T-cell (primary cell): ENCODE measurements around the gene CEP63. TPM values are rescaled to one million over a fixed set of nuclear protein-coding genes. Genes with fewer than 3 reads are reported as not detected.

Experiments
- ATAC-seq, 4 experiments: fragments of 200-7000 bp in 3 of 4; fragments of 150-1000 bp in 1 of 4; cut with Tn5 transposase; replicated peaks in 1 of 4; 1 replicate in 3 of 4; 2 replicates in 1 of 4; pipeline ENCODE4 v1.10.0; 2021; ENCODE audit warnings: moderate library complexity in 3 of 4, mild to moderate bottlenecking in 2 of 4, moderate number of reproducible peaks in 1 of 4
- CTCF ChIA-PET, 2 donors: fragments of 300-600 bp; sonication (Branson Sonifier 250); formaldehyde crosslinking; loops; one replicate each; lab custom pipeline; 2022; ENCODE audit warnings: antibody characterized with exemption in 2 of 2; lab: Charles Lee
- POLR2A ChIA-PET, 2 donors: fragments of 300-600 bp; sonication (Branson Sonifier 250); formaldehyde crosslinking; loops; one replicate each; lab custom pipeline; 2022; ENCODE audit warnings: antibody characterized with exemption in 2 of 2; lab: Charles Lee
- DNase-seq, 35 experiments: peaks; one replicate each; pipeline versions ENCODE4 v3.0.0 to v3.0.0-alpha.2; 2013 to 2023
- H3K27ac ChIP-seq: one replicate; pipeline ENCODE4 v1.5.1; 2013; ENCODE audit warnings: low read length
- H3K27me3 ChIP-seq, 2 experiments: replicated peaks in 1 of 2; 1 replicate in 1 of 2; 2 replicates in 1 of 2; pipeline versions ENCODE4 v1.6.1 to v1.7.0; 2013; ENCODE audit warnings: low read length in 1 of 2, mixed read lengths in 1 of 2; ENCODE audit not compliant: control insufficient read depth in 2 of 2, insufficient read depth in 2 of 2; ENCODE audit errors: extremely low read depth in 1 of 2
- H3K36me3 ChIP-seq, 2 donors: 1 replicate in 1 of 2; 2 replicates in 1 of 2; pipeline versions ENCODE4 v1.6.1 to v1.7.0; 2013; ENCODE audit warnings: low read length in 1 of 2; ENCODE audit not compliant: control insufficient read depth in 2 of 2, insufficient read depth in 1 of 2; ENCODE audit errors: extremely low read depth in 1 of 2
- H3K4me1 ChIP-seq, 2 experiments: 1 replicate in 1 of 2; 2 replicates in 1 of 2; pipeline versions ENCODE4 v1.6.1 to v1.7.0; 2013; ENCODE audit warnings: low read length in 2 of 2, mixed read lengths in 1 of 2; ENCODE audit not compliant: insufficient read depth in 2 of 2, control insufficient read depth in 1 of 2; ENCODE audit errors: extremely low read depth in 1 of 2
- H3K4me3 ChIP-seq, 2 donors: 1 replicate in 1 of 2; 2 replicates in 1 of 2; pipeline versions ENCODE4 v1.5.1 to v1.7.0; 2013; ENCODE audit warnings: mild to moderate bottlenecking in 2 of 2, low read length in 1 of 2, moderate library complexity in 1 of 2; ENCODE audit not compliant: control insufficient read depth in 1 of 2; ENCODE audit errors: extremely low read depth in 1 of 2
- H3K9me3 ChIP-seq: 2 replicates; pipeline ENCODE4 v1.7.0; 2013
- H3K27ac Mint-ChIP-seq, 2 donors: one replicate each; pipeline ENCODE4 v1.8.0; 2020 to 2021; ENCODE audit warnings: mild to moderate bottlenecking in 2 of 2, mixed read lengths in 2 of 2
- H3K27me3 Mint-ChIP-seq, 2 donors: one replicate each; pipeline ENCODE4 v1.8.0; 2021 to 2022; ENCODE audit warnings: mixed read lengths in 2 of 2
- H3K36me3 Mint-ChIP-seq: one replicate; pipeline ENCODE4 v1.8.0; 2021; ENCODE audit warnings: mixed read lengths
- H3K4me1 Mint-ChIP-seq, 3 donors: one replicate each; pipeline ENCODE4 v1.8.0; 2020 to 2022; ENCODE audit warnings: mixed read lengths in 3 of 3, mild to moderate bottlenecking in 1 of 3
- H3K4me3 Mint-ChIP-seq, 3 donors: one replicate each; pipeline ENCODE4 v1.8.0; 2020 to 2022; ENCODE audit warnings: mild to moderate bottlenecking in 3 of 3, mixed read lengths in 3 of 3, moderate library complexity in 3 of 3
- H3K9me3 Mint-ChIP-seq, 3 donors: one replicate each; pipeline ENCODE4 v1.8.0; 2020 to 2022; ENCODE audit warnings: mixed read lengths in 3 of 3
- WGBS: methylation state at CpG from one replicate; pipeline ENCODE4 v1.1.5; 2013; ENCODE audit warnings: missing lambda C conversion rate; ENCODE audit not compliant: insufficient coverage; 5-methylcytosine and 5-hydroxymethylcytosine counted together
- total RNA-seq, 35 experiments: library from RNA in 6 of 35; stranded (reverse) in 6 of 35; fragments of 120-200 nt in 1 of 35; gene quantifications; one replicate each; pipeline versions ENCODE4 v1.2.1 to v1.2.4 and lab custom pipeline; 2013 to 2026

Gene CEP63
- total RNA-seq, 5 donors from 2014 or later (not counting 1 experiment from before 2014, with no cell fraction given) = 21.7 to 26.1 (median 24.6) TPM

DNA sequence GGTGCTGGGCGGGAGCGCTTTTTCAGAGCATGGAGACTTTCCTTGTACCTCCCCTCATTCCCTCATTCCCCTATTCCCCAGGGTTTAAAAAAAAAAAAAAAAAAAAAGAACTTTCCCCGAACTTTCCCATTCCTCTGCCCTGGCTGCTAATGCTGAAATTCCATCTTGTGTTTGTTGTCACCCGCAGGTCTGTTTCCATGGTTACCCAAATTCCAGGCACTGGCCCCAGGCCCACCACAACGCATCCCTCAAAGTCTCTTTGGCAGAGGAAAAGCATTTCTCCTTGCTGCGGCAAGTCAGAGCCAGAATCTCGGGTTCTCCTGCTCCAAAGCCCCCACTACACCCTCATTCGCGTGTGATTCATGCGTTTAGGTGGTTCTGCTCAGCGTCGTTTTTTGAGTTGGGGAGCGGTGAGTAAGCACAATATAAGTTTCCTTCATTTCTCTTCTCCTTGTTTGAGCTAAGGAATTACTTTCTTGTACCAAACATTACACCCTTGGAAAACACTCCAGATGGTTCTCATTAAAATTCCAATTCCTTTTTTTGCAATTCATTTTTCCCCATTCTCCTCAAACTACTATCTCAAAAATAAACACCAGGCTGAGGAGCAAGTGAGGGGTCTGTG, 21.7 kb upstream of the CEP63 start:
- Mint-ChIP-seq H3K4me3 (no peak overlapping the region), H3K36me3 (no peaks in the 10 kb centered on the region), H3K4me1 (no peaks in the 10 kb centered on the region), H3K9me3 (no peaks in the 10 kb centered on the region), H3K27ac (no peak overlapping the region), H3K27me3 (peaks cover 10 to 13% of the 10 kb centered on the region in 2 donors)
- peaks cover 0 to 11% of the 10 kb centered on the region in 2 experiments for H3K27me3 ChIP-seq
- H3K36me3 ChIP-seq = no peaks in the 10 kb centered on the region
- ChIA-PET CTCF (interaction anchor here in 1 of 2 donors (1.1 kb wide), 1 partner anchor 9 kb away, joined by 3 read pairs; no protein-coding TSS in a partner anchor), POLR2A (no interaction called here)
- H3K27ac ChIP-seq = no peak overlapping the region
- WGBS = 80% methylated on average over 2 of the region's 13 CpGs
- no peaks in the 10 kb centered on the region for H3K4me1 ChIP-seq
- H3K4me3 ChIP-seq = no peak overlapping the region
- DNase-seq (no peak), ATAC-seq (no peak)
- no peaks in the 10 kb centered on the region for H3K9me3 ChIP-seq

DNA sequence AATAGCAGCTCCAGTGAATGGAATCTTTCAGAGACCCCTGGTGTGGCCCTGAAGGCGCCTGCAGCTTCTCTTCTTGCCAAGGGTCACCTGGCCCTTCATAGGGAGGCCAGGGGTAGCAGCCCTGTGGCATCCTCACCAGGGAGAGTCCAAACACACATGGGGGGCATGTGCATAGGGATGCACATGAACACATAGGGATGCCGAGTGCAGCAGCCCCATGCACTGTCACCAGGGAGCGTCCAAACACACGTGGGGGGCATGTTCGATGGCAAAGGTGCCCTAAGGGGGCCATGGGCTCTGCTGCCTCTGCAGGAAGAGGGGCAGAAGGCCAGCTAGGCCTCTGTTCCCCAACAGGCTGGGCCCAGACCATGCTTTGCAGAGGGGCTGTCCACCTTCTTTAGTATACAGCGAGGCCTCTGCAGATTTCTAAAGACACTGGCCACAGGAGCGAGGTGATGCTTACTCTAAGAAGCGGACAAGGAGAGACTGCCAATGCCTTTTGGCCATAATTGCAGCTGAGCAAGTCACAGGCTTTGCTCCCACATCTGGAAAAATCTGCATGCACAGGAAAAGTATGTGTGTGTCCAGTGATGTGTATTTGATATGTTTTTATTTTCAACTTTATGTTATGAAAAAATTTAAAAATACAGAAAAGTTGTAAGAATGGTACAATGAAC, 21.0 kb upstream of the CEP63 start:
- H3K27me3 Mint-ChIP-seq = peaks cover 9 to 10% of the 10 kb centered on the region in 2 donors
- no peak overlapping the region for H3K4me3 Mint-ChIP-seq
- DNase-seq (no peak), ATAC-seq (no peak)
- H3K27ac Mint-ChIP-seq = no peak overlapping the region
- Histone ChIP-seq H3K27ac (no peak overlapping the region), H3K36me3 (no peaks in the 10 kb centered on the region), H3K27me3 (peaks cover 0 to 11% of the 10 kb centered on the region in 2 experiments), H3K9me3 (no peaks in the 10 kb centered on the region), H3K4me3 (no peak overlapping the region), H3K4me1 (no peaks in the 10 kb centered on the region)
- 87% methylated on average over 8 of the region's 8 CpGs for WGBS
- ChIA-PET POLR2A (no interaction called here), CTCF (interaction anchor here in 1 of 2 donors (1.1 kb wide), 1 partner anchor 9 kb away, joined by 3 read pairs; no protein-coding TSS in a partner anchor)
- H3K4me1 Mint-ChIP-seq = no peaks in the 10 kb centered on the region
- H3K9me3 Mint-ChIP-seq = no peaks in the 10 kb centered on the region
- H3K36me3 Mint-ChIP-seq = no peaks in the 10 kb centered on the region

GRCh38 chr3:134466331-134466730, 19.5 kb upstream of the CEP63 start:
- no CpG with 5 or more reads among the region's 1 CpG for WGBS
- no peak for DNase-seq
- Mint-ChIP-seq H3K36me3 (no peaks in the 10 kb centered on the region), H3K4me3 (no peak overlapping the region), H3K4me1 (no peaks in the 10 kb centered on the region), H3K9me3 (no peaks in the 10 kb centered on the region), H3K27me3 (peaks cover 8 to 10% of the 10 kb centered on the region in 2 donors), H3K27ac (no peak overlapping the region)
- POLR2A ChIA-PET = no interaction called here
- no peaks in the 10 kb centered on the region for H3K9me3 ChIP-seq
- no peak overlapping the region for H3K27ac ChIP-seq
- no peaks in the 10 kb centered on the region for H3K4me1 ChIP-seq
- ATAC-seq = no peak
- H3K4me3 ChIP-seq = no peak overlapping the region
- CTCF ChIA-PET = no interaction called here
- H3K36me3 ChIP-seq = no peaks in the 10 kb centered on the region
- peaks cover 0 to 7% of the 10 kb centered on the region in 2 experiments for H3K27me3 ChIP-seq

DNA sequence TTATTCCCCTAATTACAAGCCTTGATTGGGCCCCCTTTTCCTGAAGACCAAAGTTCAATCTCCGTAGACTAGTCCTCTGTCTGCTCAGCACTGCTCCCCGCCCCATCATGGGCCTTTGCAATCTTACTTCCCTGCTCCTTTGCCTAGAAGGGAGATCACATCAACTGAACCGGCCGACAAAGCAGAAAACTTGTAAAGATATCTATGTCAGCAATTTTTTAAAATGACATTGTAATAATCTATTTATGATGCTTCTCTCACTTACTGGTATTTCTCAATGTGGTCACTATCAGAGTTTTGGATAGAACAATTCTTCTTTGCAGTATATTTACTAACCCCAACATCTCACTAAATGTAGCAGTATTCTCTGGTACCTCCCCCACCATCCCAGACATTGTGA, 17.3 kb upstream of the CEP63 start:
- H3K36me3 ChIP-seq = peaks cover 0 to 2% of the 10 kb centered on the region in 2 donors
- DNase-seq (no peak), ATAC-seq (no peak)
- Mint-ChIP-seq H3K27ac (no peak overlapping the region), H3K27me3 (peaks cover 0 to 1% of the 10 kb centered on the region in 2 donors), H3K4me3 (no peak overlapping the region), H3K4me1 (no peaks in the 10 kb centered on the region), H3K9me3 (no peaks in the 10 kb centered on the region), H3K36me3 (peaks cover 5% of the 10 kb centered on the region)
- H3K9me3 ChIP-seq = no peaks in the 10 kb centered on the region
- CTCF ChIA-PET = no interaction called here
- 100% methylated on average over 2 of the region's 4 CpGs for WGBS
- no peak overlapping the region for H3K27ac ChIP-seq
- POLR2A ChIA-PET = no interaction called here
- H3K4me3 ChIP-seq = no peak overlapping the region
- H3K4me1 ChIP-seq = no peaks in the 10 kb centered on the region
- H3K27me3 ChIP-seq = peaks cover 0 to 2% of the 10 kb centered on the region in 2 experiments

DNA sequence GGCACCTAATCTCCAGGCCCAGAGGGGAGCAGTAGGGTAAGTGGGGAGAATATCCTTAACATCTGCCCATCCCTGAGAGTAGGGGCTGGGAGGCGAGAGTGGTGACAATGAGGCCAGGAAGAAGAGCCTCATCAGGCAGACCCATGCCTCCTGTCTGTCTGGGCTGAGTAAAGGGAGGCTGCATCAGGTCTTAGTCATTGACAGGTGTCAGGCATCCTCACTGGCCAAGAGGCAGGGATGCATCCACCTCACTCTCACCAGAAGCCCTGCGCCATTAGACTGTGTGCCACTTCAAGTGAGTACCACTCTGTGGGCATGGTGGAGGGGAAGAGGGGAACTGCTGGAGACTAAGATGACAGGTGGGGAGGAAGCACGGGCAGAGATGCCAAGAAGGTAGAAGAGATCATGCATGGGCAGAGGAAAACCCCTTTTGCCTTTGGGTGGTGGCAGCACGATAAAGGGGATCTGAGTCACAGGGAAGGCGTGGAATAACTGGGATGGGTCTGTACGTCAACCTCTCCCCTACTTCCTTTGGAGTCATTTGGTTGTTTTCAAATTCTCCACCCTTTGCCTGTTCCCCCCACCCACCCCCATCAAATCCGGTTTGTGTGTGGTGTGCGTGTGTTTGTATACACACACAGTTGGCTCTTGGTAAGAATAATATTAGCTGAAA, 14.2 kb upstream of the CEP63 start:
- Histone ChIP-seq H3K27ac (no peak overlapping the region), H3K27me3 (no peaks in the 10 kb centered on the region), H3K36me3 (peaks cover 0 to 7% of the 10 kb centered on the region in 2 donors), H3K4me1 (peaks cover 0 to 3% of the 10 kb centered on the region in 2 experiments), H3K9me3 (no peaks in the 10 kb centered on the region), H3K4me3 (no peak overlapping the region)
- CTCF ChIA-PET = interaction anchor here (3.3 kb wide), 2 partner anchors 162 to 259 kb away, joined by 15 to 20 read pairs; no protein-coding TSS in a partner anchor
- no peaks in the 10 kb centered on the region for H3K27me3 Mint-ChIP-seq
- 92% methylated on average over 2 of the region's 8 CpGs for WGBS
- DNase-seq (no peak), ATAC-seq (peak in 1 of 4 experiments; percentile 15)
- no peaks in the 10 kb centered on the region for H3K9me3 Mint-ChIP-seq
- POLR2A ChIA-PET = no interaction called here
- H3K4me3 Mint-ChIP-seq = no peak overlapping the region
- H3K36me3 Mint-ChIP-seq = peaks cover 9% of the 10 kb centered on the region
- peaks cover 0 to 5% (median 3%) of the 10 kb centered on the region in 3 donors for H3K4me1 Mint-ChIP-seq
- no peak overlapping the region for H3K27ac Mint-ChIP-seq

DNA sequence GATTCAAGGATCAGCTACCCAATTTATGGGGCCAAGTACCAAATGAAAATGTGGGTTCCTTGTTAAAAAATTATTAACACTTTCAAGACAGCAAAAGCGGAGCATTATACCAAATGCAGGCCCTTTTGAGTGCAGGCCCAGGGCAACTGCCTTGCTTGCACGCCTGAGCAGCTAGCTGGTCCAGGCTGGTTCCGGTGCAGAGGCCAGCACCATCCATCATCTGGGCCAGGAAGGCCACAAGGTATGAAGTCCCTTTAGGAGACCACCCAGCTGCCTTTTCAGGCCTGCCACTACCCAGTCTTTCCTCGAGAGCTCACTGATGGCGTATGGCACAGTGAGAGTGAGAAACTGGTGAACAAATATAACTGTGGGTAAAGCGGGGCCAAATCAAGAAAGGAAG, 13.0 kb upstream of the CEP63 start:
- Mint-ChIP-seq H3K4me3 (no peak overlapping the region), H3K27me3 (no peaks in the 10 kb centered on the region), H3K27ac (no peak overlapping the region), H3K9me3 (no peaks in the 10 kb centered on the region), H3K36me3 (peaks cover 17% of the 10 kb centered on the region), H3K4me1 (peaks cover 0 to 5% (median 3%) of the 10 kb centered on the region in 3 donors)
- peaks cover 0 to 3% of the 10 kb centered on the region in 2 experiments for H3K4me1 ChIP-seq
- H3K4me3 ChIP-seq = no peak overlapping the region
- ChIA-PET POLR2A (no interaction called here), CTCF (interaction anchor here (0.6 to 3.3 kb wide), 11 partner anchors 8 to 1820 kb away, joined by 3 to 28 read pairs (median 7); partner anchors contain the start of genes ANAPC13 (in 1 of the 2) and CEP63 (in 1 of the 2))
- H3K27me3 ChIP-seq = no peaks in the 10 kb centered on the region
- 98% methylated on average over 3 of the region's 6 CpGs for WGBS
- ATAC-seq = no peak
- H3K27ac ChIP-seq = no peak overlapping the region
- DNase-seq = no peak
- no peaks in the 10 kb centered on the region for H3K9me3 ChIP-seq
- H3K36me3 ChIP-seq = peaks cover 3 to 19% of the 10 kb centered on the region in 2 donors
